Skeletal muscle satellite cell (primary cell): ENCODE measurements around the gene SRCIN1.

ENCODE experiments used
- H3K27me3 ChIP-seq: 2 replicates; pipeline ENCODE4 v1.7.0; 2013; ENCODE audit warnings: low read length; ENCODE audit not compliant: control insufficient read depth, insufficient read depth
- H3K36me3 ChIP-seq: 2 replicates; pipeline ENCODE4 v1.7.0; 2013; ENCODE audit warnings: mild to moderate bottlenecking, control low read depth, low read length; ENCODE audit not compliant: insufficient read depth
- H3K4me1 ChIP-seq: 2 replicates; pipeline ENCODE4 v1.7.0; 2013; ENCODE audit warnings: low read length; ENCODE audit not compliant: control insufficient read depth, insufficient read depth
- H3K4me2 ChIP-seq: 2 replicates; pipeline ENCODE4 v1.7.0; 2013; ENCODE audit warnings: mild to moderate bottlenecking, low read length
- H3K4me3 ChIP-seq: 2 replicates; pipeline ENCODE4 v1.7.0; 2013; ENCODE audit warnings: low read length
- H3K9ac ChIP-seq: 2 replicates; pipeline ENCODE4 v1.7.0; 2013; ENCODE audit warnings: mild to moderate bottlenecking, low read depth, low read length, moderate library complexity
- H3K9me3 ChIP-seq: replicated peaks from 2 replicates; pipeline ENCODE4 v1.7.0; 2013; ENCODE audit warnings: mild to moderate bottlenecking, control low read depth, low read length

SRCIN1 gene

GRCh38 chr17:38564254-38564837 is 41.4 kb downstream of the SRCIN1 start:
- H3K27me3 ChIP-seq: peaks cover 98% of the 10 kb centered on the region
- H3K9me3 ChIP-seq: no peaks in the 10 kb centered on the region
- no peak overlapping the region for H3K4me3 ChIP-seq
- no peaks in the 10 kb centered on the region for H3K36me3 ChIP-seq
- no peak overlapping the region for H3K4me2 ChIP-seq
- no peak overlapping the region for H3K9ac ChIP-seq
- no peaks in the 10 kb centered on the region for H3K4me1 ChIP-seq

GRCh38 chr17:38563362-38564253 is 42.1 kb downstream of the SRCIN1 start:
- H3K4me2 ChIP-seq: no peak overlapping the region
- no peak overlapping the region for H3K4me3 ChIP-seq
- no peaks in the 10 kb centered on the region for H3K36me3 ChIP-seq
- no peak overlapping the region for H3K9ac ChIP-seq
- H3K9me3 ChIP-seq: no peaks in the 10 kb centered on the region
- peaks cover 6% of the 10 kb centered on the region for H3K4me1 ChIP-seq
- peaks cover 98% of the 10 kb centered on the region for H3K27me3 ChIP-seq

GRCh38 chr17:38562903-38563302 is 42.8 kb downstream of the SRCIN1 start:
- no peaks in the 10 kb centered on the region for H3K36me3 ChIP-seq
- no peak overlapping the region for H3K9ac ChIP-seq
- H3K9me3 ChIP-seq: no peaks in the 10 kb centered on the region
- H3K27me3 ChIP-seq: peaks cover 92% of the 10 kb centered on the region
- H3K4me3 ChIP-seq: no peak overlapping the region
- H3K4me1 ChIP-seq: peaks cover 12% of the 10 kb centered on the region
- no peak overlapping the region for H3K4me2 ChIP-seq

GRCh38 chr17:38562215-38562569 is 43.6 kb downstream of the SRCIN1 start:
- no peaks in the 10 kb centered on the region for H3K36me3 ChIP-seq
- H3K9ac ChIP-seq: no peak overlapping the region
- H3K4me3 ChIP-seq: no peak overlapping the region
- H3K27me3 ChIP-seq: peaks cover 85% of the 10 kb centered on the region
- no peaks in the 10 kb centered on the region for H3K9me3 ChIP-seq
- no peak overlapping the region for H3K4me2 ChIP-seq
- peaks cover 17% of the 10 kb centered on the region for H3K4me1 ChIP-seq

- Histone ChIP-seq H3K36me3 (no peaks in the 10 kb centered on the region), H3K27me3 (peaks cover 79% of the 10 kb centered on the region), H3K4me3 (no peak overlapping the region), H3K9ac (no peak overlapping the region), H3K9me3 (no peaks in the 10 kb centered on the region), H3K4me1 (peaks cover 17% of the 10 kb centered on the region), H3K4me2 (no peak overlapping the region)
Observed at GRCh38 chr17:38561416-38562214, 44.1 kb downstream of the SRCIN1 start.

GRCh38 chr17:38560503-38561318 is 45.0 kb downstream of the SRCIN1 start:
- peaks cover 76% of the 10 kb centered on the region for H3K27me3 ChIP-seq
- H3K36me3 ChIP-seq: no peaks in the 10 kb centered on the region
- H3K4me3 ChIP-seq: no peak overlapping the region
- no peak overlapping the region for H3K4me2 ChIP-seq
- H3K9me3 ChIP-seq: no peaks in the 10 kb centered on the region
- H3K9ac ChIP-seq: no peak overlapping the region
- peaks cover 17% of the 10 kb centered on the region for H3K4me1 ChIP-seq

GRCh38 chr17:38559880-38560230 is 45.9 kb downstream of the SRCIN1 start:
- Histone ChIP-seq H3K9ac (no peak overlapping the region), H3K4me2 (peak overlapping the region; percentile 81), H3K4me1 (peaks cover 17% of the 10 kb centered on the region), H3K27me3 (peaks cover 75% of the 10 kb centered on the region), H3K4me3 (no peak overlapping the region), H3K36me3 (no peaks in the 10 kb centered on the region), H3K9me3 (no peaks in the 10 kb centered on the region)

- Histone ChIP-seq H3K4me3 (no peak overlapping the region), H3K9ac (no peak overlapping the region), H3K4me2 (peak overlapping the region; percentile 81), H3K4me1 (peaks cover 17% of the 10 kb centered on the region), H3K36me3 (no peaks in the 10 kb centered on the region), H3K27me3 (peaks cover 77% of the 10 kb centered on the region), H3K9me3 (no peaks in the 10 kb centered on the region)
Observed at GRCh38 chr17:38559051-38559879, 46.5 kb downstream of the SRCIN1 start.

- H3K27me3 ChIP-seq: peaks cover 77% of the 10 kb centered on the region
- peak overlapping the region; percentile 65 for H3K4me3 ChIP-seq
- no peaks in the 10 kb centered on the region for H3K36me3 ChIP-seq
- H3K9ac ChIP-seq: no peak overlapping the region
- H3K9me3 ChIP-seq: no peaks in the 10 kb centered on the region
- H3K4me1 ChIP-seq: peaks cover 17% of the 10 kb centered on the region
- peak overlapping the region; percentile 81 for H3K4me2 ChIP-seq
Observed at GRCh38 chr17:38558728-38559050, 47.1 kb downstream of the SRCIN1 start.

- Histone ChIP-seq H3K27me3 (peaks cover 77% of the 10 kb centered on the region), H3K36me3 (no peaks in the 10 kb centered on the region), H3K4me1 (peaks cover 17% of the 10 kb centered on the region), H3K4me3 (peak overlapping the region; percentile 65), H3K9ac (no peak overlapping the region), H3K4me2 (peak overlapping the region; percentile 81), H3K9me3 (no peaks in the 10 kb centered on the region)
Observed at GRCh38 chr17:38557836-38558727, 47.7 kb downstream of the SRCIN1 start.
